Inflammatory macrophage (primary cell): ENCODE results near the gene HDAC10.

Source experiments
- DNase-seq, 2 donors: peaks; one replicate each; pipeline ENCODE4 v3.0.0-alpha.2; 2020 to 2022

The HDAC10 gene

DNA sequence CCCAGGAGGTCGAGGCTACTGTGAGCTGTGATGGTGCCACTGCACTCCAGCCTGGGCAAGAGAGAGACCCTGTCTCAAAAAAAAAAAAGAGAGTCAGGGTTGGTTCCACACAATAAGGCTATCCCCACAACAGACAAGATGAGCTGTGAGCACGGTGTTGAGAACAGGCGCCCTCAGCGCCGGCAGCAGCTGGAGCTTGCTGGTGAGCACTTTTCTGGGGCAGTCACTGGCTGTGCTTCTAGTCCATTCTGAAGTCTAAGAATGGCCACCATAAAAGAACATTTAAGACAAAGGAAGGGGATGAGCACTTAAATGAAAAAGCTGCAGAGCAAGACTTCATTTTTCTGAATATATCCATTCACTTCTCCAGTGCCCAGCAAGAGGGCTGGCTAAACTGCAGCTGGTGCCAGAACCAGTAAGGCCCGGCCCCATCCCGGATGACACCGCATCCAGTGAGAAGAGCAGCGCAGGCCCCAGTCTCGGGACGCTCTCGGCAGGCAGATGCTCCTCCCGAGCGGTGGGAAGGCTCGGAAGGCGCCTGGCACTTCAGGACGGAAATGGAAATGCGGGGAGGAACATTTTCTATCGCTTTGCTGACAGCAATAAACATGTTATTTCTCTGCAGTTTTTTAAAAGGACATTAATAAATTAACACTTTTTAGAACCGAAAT lies 18.4 kb downstream of the HDAC10 start:
- DNase-seq: no peak

- no peak for DNase-seq
Measured at GRCh38 chr22:50229370-50229769, 21.7 kb downstream of the HDAC10 start.

DNA sequence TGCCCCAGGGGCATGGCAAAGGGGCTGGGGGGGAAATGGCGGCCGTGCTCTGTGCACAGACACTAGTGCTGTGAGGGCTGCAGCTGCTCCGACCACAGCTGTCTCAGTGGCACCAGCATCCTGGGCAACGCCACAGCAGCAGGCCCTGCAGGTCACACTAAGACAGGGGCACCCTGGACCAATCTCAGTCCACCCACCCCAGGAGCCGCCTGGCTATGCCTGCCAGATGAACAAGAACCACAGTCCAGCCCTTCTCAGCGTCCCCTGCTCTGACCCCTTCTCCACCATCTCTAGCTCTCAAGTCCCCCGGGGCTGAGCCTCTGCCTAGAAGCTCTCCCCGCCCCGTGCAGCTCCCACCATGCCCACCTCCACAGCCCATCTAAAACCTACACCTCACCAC lies 22.7 kb downstream of the HDAC10 start:
- DNase-seq: no peak

DNA sequence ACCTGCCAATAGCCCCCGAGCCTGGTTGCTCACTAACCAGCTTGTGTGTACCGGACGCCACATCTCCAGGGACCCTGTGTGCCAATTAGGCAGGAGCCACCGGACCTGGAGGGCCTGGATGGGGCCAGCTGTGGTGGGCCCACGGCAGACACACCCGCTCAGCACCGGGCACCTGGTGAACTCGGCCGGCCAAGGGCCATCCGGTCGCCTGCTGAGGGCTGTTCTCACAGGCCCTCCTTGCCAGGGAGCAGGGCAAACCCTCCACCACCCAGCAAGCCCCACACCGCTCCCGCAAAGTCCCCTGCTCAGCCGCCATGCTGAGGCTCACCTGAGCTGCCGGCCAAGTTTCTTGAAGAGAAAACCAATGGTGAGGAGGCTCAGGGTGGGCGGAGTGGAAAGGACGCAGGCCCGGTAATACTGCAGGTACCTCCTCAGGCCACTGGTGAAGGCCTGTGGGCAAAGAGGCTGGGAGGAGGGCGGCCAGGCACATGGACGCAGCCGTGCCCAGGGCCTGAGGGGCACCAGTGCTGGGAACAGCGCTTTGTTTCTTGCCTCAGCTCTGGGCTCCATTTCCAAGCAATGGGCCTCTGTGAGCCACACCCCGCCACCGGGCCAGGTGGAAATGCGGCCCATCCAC lies 23.4 kb downstream of the HDAC10 start:
- DNase-seq: no peak

GRCh38 chr22:50226875-50227165 lies 24.2 kb downstream of the HDAC10 start:
- no peak for DNase-seq

GRCh38 chr22:50226063-50226874 lies 24.8 kb downstream of the HDAC10 start:
- DNase-seq: no peak

DNA sequence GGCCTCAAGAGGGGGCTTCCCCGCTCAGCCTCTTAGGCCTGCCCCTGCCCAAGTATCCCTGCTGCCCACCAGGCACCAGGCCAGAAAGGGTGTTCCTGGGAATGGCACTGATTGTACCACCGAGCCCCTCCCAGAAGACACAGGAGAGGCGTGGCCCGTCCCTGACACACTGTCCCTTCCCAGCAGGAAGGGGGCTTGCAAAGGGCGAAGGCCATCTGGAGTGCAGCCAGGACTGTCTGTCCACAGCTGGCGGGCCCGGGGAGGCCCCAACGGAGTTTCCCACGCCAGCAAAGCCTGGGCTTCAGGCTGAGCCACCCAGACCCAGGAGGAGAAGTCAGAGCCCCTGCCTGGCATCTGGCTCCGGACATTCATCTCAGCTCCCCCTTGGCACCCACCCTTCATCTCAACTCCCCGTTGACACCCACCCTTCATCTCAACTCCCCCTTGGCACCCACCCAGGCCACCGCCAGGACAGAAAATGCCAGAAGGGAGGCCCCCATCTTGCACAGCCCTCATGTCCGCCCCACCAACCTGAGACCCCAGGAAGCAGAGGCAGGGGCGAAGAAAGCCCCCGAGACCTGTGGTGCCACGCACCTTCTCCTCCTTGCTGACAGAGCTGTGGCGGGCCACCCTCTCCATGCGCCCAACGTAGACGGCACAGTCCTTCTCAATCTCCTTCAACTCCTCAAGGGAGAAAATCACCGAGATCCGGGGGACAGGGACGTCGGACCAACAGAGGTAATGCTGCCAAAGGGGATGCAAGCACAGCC lies 25.7 kb downstream of the HDAC10 start:
- no peak for DNase-seq

DNA sequence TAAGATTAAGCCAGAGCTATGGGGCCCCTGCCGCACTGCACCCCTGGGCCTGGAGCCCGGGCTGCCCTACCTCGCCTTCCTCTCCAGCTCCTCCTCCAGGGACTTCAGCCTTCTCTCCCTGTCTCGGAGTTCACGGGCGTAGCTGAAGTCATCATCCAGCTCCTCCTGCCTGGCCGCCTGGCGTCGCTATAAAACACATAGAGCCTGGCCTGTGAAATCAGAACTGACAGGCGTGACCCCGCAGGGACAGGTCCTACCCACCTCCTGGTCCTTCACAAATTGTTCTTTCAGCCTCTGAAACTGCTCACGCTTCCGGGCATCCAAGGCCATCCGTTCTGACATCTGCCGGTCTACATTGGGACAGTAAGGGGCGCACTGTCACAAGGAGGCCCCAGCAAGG lies 27.0 kb downstream of the HDAC10 start:
- no peak for DNase-seq

GRCh38 chr22:50222508-50222907 lies 28.6 kb downstream of the HDAC10 start:
- DNase-seq: no peak

DNA sequence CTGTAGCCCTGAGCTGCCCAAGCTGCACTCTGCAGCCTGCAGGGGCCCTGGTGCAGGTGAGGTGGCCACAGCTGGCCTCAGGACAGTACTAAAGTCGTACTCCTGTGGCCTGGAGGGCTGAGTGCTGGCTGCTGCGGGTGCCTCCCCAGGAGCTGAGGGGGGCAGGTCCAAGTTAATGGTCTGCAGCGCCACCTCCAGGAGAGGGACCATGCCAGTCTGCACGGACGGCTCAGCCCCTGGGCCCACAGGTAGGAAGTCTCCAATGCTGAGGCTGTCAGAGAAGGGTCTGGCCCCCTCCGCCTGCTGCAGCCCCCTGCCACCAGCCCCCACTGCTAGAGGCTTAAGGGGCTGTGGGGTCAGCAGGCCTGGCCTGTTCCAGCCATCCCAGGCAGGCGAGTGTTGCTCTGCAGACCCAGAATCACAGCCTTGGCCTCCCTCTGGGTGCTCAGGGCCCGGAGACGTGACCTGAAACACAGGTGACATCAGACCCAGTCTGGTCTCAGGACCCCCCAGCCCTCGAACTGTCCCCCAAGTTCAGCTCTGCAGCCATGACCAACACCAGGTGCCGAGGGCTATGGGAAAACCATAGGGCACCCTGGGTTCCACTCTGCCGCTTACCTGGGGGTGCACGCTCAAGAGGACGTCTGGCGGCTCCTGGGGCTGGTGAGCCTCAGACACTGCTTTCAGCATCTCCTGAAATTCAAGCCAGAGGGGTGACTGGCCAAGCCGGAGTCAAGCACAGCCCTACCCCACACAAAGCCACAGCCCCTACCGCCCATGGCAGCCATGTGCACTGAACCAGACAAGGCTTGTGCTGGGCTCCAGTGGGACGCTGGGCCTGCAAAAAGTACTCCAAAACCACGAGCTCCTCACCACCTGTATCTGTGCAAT lies 29.4 kb downstream of the HDAC10 start:
- DNase-seq: no peak

- no peak for DNase-seq
Measured at GRCh38 chr22:50220603-50221409, 30.3 kb downstream of the HDAC10 start.

DNA sequence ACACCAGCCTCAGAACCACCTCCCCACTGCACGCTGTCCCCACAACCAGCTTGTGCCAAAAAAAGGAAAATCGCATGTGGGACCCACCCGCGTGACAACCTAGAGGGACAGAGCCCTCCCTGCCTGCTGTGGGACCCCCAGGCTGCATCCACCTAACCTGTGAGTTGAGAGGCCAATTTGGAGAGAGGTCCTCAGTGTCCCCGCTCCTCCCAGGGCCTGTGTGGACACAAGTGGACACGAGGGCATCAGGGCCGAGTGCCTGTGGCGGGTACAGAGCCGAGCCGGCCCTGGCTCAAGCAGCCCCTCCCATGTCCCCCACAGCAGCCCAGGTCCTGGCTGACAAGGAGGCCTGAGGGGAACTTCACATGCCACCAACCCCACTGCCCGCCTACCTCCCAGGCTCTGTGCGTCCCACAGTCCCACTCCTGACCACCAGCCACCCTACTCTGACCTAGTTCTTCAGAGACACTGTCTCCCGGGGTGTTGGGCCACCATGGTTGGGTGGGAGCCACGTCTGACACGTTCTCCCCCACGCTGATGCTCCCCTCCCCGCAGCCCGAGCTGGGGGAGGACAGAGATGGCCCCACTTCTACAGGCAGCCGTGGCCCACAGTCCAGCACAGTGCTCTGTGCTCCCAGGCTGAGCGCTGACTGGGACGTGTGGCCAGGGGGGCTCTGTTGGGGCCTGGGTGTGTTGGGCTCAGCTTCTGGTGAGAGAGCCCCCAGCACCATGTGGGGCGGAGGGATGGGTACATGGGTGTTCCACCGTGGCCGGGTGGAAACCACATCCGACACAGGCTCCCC lies 31.1 kb downstream of the HDAC10 start:
- no peak for DNase-seq

GRCh38 chr22:50218996-50219727 lies 31.9 kb downstream of the HDAC10 start:
- peak; percentile 3 to 23 for DNase-seq

GRCh38 chr22:50218153-50218995 lies 32.7 kb downstream of the HDAC10 start:
- no peak for DNase-seq

DNA sequence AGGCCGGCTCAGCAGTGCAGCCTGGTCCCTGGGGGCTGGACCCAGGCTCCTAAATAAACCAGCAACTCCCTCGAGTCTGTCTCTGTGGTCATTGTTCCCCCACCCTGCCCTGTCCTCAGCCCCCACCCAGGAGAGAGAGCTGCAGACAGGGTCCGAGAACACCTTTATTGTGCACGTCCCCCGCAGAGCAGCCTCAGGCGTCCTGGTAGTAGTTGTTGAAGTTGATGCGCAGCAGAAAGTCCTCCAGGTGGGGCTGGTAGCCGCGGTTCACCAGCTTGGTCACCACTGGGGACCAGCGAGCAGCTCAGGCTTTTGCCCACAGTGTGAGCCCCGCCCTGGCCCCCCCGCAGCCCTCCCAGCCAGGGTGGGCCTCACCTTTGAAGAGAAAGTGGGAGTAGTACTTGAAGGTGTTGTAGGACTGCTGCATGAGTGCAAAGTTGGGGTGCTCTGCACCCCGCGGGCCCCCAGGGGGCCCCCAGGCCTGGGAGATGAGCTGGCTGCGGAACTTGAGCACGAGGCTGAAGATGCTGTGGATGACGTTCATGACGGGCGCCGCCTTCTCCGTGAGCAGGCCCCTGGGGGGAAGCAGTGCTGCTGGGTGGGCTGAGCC lies 33.4 kb downstream of the HDAC10 start:
- no peak for DNase-seq

DNA sequence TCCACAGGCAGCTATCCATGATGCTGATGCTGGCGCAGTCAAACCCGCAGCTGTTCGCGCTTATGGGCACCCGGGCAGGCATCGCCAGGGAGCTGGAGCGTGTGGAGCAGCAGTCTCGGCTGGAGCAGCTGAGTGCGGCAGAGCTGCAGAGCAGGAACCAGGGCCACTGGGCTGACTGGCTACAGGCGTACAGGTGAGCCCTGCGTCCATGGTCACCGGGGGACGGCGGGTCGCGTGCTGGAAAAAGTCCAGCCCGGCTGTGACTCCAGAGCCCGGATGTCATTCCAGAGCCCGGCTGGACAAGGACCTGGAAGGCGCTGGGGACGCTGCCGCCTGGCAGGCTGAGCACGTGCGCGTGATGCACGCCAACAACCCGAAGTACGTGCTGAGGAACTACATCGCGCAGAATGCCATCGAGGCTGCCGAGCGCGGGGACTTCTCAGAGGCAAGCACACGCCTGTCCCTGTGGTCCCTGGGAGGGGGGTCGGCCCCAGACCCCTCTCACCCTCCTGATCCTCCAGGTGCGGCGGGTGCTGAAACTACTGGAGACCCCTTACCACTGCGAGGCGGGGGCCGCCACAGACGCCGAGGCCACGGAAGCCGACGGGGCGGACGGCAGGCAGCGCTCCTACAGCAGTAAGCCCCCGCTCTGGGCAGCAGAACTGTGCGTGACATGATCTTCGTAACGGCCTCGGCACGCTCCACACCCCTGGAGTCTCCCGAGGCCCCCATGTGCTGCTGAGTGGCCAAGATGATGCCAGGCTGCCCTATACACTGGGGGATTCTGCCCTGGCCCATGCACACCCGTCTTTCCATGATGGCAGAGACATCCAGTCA lies 34.2 kb downstream of the HDAC10 start:
- no peak for DNase-seq

- DNase-seq: no peak
Measured at GRCh38 chr22:50216055-50216683, 34.9 kb downstream of the HDAC10 start.
